ENCODE data around the gene EXOC2.
A peak's percentile ranks its signal among the peaks of the same experiment; 100 is the strongest.

EXOC2 gene

DNA sequence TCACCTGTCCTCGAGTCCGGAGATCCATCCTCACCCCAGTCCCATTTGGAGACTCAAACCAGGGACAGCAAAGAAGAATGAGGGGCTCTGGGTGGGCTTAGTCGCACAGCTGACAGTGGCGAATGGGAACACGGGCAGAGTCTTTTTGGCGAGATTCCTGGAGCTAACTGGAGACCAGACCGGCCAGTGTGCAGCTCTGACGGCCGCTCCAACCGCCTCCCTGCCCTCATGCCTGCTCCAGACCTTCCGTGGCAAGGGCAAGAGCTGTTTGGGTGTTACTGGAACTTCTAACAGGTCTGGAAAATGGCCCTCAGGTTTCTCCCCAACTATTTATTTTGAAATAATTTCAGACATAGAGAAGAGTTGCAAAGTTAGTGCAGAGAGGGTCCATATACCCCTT, 225.8 kb downstream of the EXOC2 start:
- Mint-ChIP-seq H3K9me3 (no peaks in the 10 kb centered on the region), H3K27ac (ENCODE audit: low read depth) (no peak overlapping the region), H3K4me1 (peaks cover 17% of the 10 kb centered on the region), H3K4me3 (no peak overlapping the region), H3K36me3 (ENCODE audit: insufficient read depth) (peaks cover 2% of the 10 kb centered on the region), H3K27me3 (peaks cover 55% of the 10 kb centered on the region)
- no peak for DNase-seq (ENCODE audit: low spot score in 2 of 2)
- ATAC-seq (replicated peaks; ENCODE audit: extremely low read depth, poor library complexity, severe bottlenecking): no peak

DNA sequence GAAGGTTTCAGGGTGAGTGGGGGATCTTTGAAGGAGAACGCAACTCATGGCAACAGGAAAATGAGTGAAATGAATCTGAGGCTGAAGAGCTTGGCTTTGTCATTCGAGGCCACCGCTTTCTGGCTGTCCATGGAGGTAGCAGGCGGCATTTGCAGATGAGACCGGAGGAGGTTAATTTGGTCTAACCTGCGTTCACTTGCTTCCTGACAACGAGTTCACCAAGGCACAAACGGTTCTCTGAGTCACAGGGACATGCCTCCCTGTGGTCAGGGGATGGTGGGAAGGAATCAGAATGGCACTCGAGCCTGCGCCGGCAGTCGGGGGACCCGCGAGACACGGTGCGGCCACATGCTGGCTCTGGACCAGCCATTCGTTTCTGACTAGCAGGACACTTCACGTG, 226.4 kb downstream of the EXOC2 start:
- Mint-ChIP-seq H3K4me3 (no peak overlapping the region), H3K4me1 (peaks cover 17% of the 10 kb centered on the region), H3K27ac (ENCODE audit: low read depth) (no peak overlapping the region), H3K9me3 (no peaks in the 10 kb centered on the region), H3K27me3 (peaks cover 55% of the 10 kb centered on the region), H3K36me3 (ENCODE audit: insufficient read depth) (peaks cover 2% of the 10 kb centered on the region)
- ATAC-seq (replicated peaks; ENCODE audit: extremely low read depth, poor library complexity, severe bottlenecking): no peak
- DNase-seq (ENCODE audit: low spot score in 2 of 2): no peak

DNA sequence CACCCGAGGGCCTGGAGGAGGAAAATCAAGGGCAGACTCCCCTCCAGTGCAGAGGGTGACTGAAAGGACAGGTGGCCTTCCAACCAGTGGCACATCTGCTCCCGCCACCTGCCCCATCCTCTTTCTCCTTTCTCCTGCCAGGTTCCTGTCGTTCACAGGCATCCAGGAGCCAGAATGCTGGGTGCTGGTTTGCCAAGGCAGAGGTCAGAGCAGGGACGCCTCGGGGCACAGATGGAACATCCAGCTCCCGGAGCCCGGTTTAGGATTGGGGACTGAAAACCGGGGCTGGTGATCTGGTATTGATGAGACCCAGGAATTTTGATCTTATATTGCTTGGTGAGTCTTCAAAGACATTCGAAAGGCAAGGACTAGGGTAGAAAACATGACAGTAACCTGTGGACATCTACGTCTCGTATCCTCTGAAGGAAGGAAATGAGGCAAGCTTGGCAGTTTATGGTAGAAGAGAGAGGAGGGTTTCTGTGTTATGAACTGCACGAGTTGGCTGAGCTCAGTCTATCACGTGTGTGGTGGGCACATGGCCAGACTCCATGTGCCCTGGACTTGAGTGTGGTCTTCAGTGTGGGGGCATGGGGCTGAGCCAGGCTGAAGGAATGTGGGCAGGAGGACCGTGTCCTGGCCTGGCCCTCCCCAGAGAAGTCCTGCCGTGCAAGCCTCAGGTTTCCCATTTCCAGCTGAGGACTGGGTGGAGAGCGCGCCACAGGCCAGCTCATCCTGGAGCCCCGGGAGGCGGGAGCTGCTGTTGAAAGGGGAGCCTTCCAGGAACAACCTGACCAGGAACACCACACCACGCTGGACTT, 227.2 kb downstream of the EXOC2 start:
- H3K4me3 Mint-ChIP-seq: no peak overlapping the region
- peaks cover 17% of the 10 kb centered on the region for H3K4me1 Mint-ChIP-seq
- H3K36me3 Mint-ChIP-seq (ENCODE audit: insufficient read depth): peaks cover 2% of the 10 kb centered on the region
- H3K27me3 Mint-ChIP-seq: peaks cover 55% of the 10 kb centered on the region
- no peak for ATAC-seq (replicated peaks; ENCODE audit: extremely low read depth, poor library complexity, severe bottlenecking)
- H3K27ac Mint-ChIP-seq (ENCODE audit: low read depth): no peak overlapping the region
- H3K9me3 Mint-ChIP-seq: no peaks in the 10 kb centered on the region
- DNase-seq (ENCODE audit: low spot score in 2 of 2): no peak

DNA sequence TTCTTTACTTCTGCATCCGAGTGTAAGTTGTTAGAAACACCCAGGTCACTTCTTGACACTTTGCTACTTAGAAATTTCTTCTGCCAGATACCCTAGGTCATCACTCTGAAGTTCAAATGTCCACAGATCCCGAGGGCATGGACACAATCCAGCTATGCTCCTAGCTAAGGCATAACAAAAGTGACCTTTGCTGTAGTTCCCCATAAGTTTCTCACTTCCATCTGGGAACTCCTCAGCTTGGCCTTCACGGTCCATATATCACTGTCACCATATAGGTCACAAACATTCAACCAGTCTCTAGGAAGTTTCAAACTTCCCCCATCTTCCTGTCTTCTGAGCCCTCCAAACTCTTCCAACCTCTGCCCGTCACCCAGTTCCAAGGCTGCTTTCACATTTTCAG, 236.1 kb downstream of the EXOC2 start:
- Mint-ChIP-seq H3K4me1 (no peaks in the 10 kb centered on the region), H3K4me3 (no peak overlapping the region), H3K27ac (ENCODE audit: low read depth) (no peak overlapping the region), H3K27me3 (no peaks in the 10 kb centered on the region), H3K36me3 (ENCODE audit: insufficient read depth) (no peaks in the 10 kb centered on the region), H3K9me3 (no peaks in the 10 kb centered on the region)
- ATAC-seq (replicated peaks; ENCODE audit: extremely low read depth, poor library complexity, severe bottlenecking) (no peak), DNase-seq (ENCODE audit: low spot score in 2 of 2) (no peak)

DNA sequence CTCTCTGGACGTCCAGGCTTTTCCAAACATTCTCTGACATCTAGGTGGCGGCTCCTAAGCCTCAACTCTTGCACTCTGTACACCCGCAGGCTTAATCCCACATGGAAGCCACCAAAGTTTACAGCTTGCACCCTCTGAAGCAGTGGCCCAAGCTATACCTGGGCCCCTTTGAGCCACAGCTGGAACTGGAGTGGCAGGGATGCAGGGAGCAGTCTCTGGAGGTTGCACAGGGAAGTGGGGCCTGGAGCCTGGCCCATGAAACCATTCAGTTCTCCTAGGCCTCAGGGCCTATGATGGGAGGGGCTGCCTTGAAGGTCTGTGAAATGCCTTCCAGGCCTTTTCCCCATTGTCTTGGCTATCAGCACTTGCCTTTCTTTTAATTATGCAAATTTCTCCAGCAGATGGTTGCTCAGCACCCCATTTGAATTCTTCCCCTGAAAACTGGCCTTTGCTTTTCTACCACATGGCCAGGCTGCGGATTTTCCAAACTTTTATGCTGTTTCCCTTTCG, 236.5 kb downstream of the EXOC2 start:
- no peak overlapping the region for H3K4me3 Mint-ChIP-seq
- ATAC-seq (replicated peaks; ENCODE audit: extremely low read depth, poor library complexity, severe bottlenecking) (no peak), DNase-seq (ENCODE audit: low spot score in 2 of 2) (no peak)
- H3K27ac Mint-ChIP-seq (ENCODE audit: low read depth): no peak overlapping the region
- H3K36me3 Mint-ChIP-seq (ENCODE audit: insufficient read depth): no peaks in the 10 kb centered on the region
- no peaks in the 10 kb centered on the region for H3K4me1 Mint-ChIP-seq
- H3K9me3 Mint-ChIP-seq: no peaks in the 10 kb centered on the region
- no peaks in the 10 kb centered on the region for H3K27me3 Mint-ChIP-seq

DNA sequence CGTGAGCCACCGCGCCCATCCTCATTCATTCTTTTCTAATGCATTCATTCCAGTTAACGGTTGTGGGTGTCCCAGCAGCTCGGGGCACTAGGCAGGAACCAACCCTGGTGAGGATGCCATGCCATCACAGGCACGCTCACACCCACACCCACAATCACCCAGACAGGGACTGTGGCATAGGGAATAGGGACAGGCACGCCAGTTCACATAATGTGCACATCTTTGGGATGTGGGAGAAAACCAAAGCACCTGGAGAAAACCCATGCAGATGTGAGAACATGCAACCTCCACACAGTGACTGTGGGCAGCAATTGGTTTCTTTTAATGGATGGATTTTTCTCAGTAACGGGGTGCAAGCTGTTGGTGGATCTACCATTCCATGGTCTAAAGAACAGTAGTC, 237.1 kb downstream of the EXOC2 start:
- H3K4me3 Mint-ChIP-seq: no peak overlapping the region
- H3K9me3 Mint-ChIP-seq: no peaks in the 10 kb centered on the region
- DNase-seq (ENCODE audit: low spot score in 2 of 2): no peak
- no peaks in the 10 kb centered on the region for H3K36me3 Mint-ChIP-seq (ENCODE audit: insufficient read depth)
- ATAC-seq (replicated peaks; ENCODE audit: extremely low read depth, poor library complexity, severe bottlenecking): no peak
- H3K27me3 Mint-ChIP-seq: no peaks in the 10 kb centered on the region
- H3K27ac Mint-ChIP-seq (ENCODE audit: low read depth): no peak overlapping the region
- no peaks in the 10 kb centered on the region for H3K4me1 Mint-ChIP-seq

DNA sequence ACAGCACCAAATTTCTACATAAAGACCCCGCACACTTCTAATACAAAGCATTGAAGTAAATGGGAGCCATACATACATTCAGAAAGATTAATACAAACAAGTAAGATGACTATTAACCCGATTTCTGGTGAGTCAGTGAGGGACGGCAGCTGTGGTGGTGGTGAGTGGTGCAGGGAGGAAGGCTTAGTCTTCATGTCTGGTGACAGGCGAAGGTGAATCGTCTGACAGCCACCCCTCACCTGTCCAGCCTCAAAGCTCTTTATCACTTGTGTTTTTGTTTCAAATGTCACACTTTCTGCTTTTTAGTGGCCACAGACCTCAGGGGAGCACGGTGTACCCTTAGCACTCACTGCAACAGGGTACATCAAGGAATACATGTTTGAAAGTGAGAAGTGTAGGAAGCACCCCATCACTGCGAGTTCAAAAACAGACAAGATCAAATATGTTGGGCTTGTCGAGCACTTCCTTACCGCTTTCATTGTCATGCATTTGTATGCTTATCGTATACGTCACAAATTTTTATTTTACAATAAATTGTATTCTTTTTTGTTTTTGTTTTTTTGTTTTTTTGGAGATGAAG, 237.8 kb downstream of the EXOC2 start:
- Mint-ChIP-seq H3K9me3 (no peaks in the 10 kb centered on the region), H3K36me3 (ENCODE audit: insufficient read depth) (no peaks in the 10 kb centered on the region), H3K27me3 (no peaks in the 10 kb centered on the region), H3K27ac (ENCODE audit: low read depth) (no peak overlapping the region), H3K4me3 (no peak overlapping the region), H3K4me1 (no peaks in the 10 kb centered on the region)
- DNase-seq (ENCODE audit: low spot score in 2 of 2) (no peak), ATAC-seq (replicated peaks; ENCODE audit: extremely low read depth, poor library complexity, severe bottlenecking) (peak; percentile 28)

DNA sequence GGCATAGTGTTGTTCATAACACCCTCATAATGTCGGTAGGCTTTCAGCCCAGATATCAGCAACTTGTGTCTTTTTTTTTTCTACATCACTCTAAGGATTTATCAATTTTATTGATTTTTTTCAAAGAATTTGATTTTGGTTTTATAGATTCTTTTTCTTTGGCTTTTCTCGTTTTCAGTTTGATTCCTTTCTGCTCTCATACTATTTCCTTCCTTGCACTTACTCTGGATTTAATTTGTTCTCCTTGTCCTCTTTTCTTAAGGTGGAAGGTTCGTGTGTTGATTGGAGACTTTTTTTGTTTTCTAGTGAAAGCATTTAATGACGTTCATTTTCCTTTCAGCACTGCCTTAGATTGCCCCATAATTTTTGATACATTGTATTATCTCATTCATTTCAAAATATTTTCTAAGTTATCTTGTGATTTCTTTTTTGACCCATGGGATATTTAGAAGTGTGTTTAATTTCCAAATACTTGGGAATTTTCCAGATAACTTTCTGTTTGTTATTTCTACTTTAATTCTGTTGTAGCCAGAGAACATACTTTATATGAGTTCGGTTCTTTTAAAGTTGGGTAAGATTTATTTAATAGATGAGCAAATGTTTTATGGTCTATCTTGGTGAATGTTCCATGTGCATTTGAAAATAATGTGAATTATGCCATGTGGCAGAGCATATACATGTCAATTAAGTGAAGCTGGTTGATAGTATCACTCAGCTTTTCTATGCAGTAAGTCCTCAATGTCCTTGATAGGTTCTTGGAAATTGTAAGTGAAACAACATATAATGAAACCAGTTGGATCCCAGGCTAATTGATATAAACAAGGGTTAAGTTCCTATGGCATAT, 238.6 kb downstream of the EXOC2 start:
- H3K27me3 Mint-ChIP-seq: no peaks in the 10 kb centered on the region
- no peak overlapping the region for H3K4me3 Mint-ChIP-seq
- H3K36me3 Mint-ChIP-seq (ENCODE audit: insufficient read depth): no peaks in the 10 kb centered on the region
- H3K9me3 Mint-ChIP-seq: no peaks in the 10 kb centered on the region
- H3K27ac Mint-ChIP-seq (ENCODE audit: low read depth): no peak overlapping the region
- no peak for DNase-seq (ENCODE audit: low spot score in 2 of 2)
- H3K4me1 Mint-ChIP-seq: no peaks in the 10 kb centered on the region
- ATAC-seq (replicated peaks; ENCODE audit: extremely low read depth, poor library complexity, severe bottlenecking): no peak

DNA sequence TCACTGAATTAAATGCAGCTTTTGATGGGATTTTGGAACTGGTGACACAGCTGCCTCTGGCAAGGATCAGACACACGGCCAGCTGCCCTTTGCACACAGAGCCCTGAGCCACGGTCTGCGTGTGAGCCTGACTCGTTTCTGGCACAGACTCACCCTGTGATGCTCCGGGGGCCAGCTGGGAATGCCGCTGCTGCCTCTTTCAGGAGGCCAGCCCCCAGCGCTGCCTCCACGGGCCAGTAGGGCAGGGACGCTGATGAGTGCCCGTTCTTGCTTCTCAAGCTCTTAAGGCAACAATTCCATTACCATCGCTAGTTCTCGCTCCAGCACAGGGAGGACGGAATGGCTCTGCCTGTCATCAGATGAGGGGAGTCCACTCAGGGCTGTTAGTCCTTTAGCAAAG, 239.8 kb downstream of the EXOC2 start:
- DNase-seq (ENCODE audit: low spot score in 2 of 2) (no peak), ATAC-seq (replicated peaks; ENCODE audit: extremely low read depth, poor library complexity, severe bottlenecking) (no peak)
- no peaks in the 10 kb centered on the region for H3K9me3 Mint-ChIP-seq
- H3K27me3 Mint-ChIP-seq: no peaks in the 10 kb centered on the region
- peaks cover under 1% of the 10 kb centered on the region for H3K4me1 Mint-ChIP-seq
- H3K36me3 Mint-ChIP-seq (ENCODE audit: insufficient read depth): no peaks in the 10 kb centered on the region
- no peak overlapping the region for H3K27ac Mint-ChIP-seq (ENCODE audit: low read depth)
- H3K4me3 Mint-ChIP-seq: no peak overlapping the region

DNA sequence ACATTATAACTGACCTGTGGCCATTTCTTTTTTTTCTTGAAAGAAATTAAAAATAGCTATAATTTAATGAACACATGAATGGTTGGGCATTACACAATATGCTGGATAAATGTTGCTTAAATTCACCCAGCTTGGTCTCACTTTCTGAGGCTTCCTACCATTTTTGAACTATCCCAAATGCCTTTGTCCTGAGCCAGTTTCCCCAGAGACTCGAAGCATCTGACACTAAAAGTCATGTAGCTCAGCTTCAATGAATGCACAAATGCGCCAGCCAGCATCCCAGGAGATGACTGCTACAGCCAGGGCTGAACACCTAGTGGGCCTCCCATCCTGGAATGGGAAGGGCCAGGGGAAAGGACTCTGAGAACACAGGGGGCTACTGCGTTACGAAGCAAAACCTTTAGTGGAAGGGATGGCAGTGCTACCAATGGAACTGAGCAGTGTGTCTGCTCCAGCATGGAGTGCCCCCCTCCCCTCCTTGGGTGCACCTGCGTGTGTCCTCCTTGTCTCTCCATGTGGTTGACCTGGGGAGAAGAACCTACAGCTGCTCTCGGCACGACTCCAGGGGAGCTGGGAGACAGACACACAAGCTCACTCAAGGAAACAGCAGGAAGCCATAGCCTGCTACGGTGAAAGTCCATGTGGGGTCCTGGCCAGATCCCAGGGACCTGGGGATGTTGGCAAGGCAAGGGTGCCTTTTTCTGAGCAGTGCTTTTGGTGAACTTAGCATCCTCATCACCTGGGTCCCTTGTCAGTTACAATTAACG, 240.5 kb downstream of the EXOC2 start:
- Mint-ChIP-seq H3K27ac (ENCODE audit: low read depth) (no peak overlapping the region), H3K4me3 (no peak overlapping the region)

DNA sequence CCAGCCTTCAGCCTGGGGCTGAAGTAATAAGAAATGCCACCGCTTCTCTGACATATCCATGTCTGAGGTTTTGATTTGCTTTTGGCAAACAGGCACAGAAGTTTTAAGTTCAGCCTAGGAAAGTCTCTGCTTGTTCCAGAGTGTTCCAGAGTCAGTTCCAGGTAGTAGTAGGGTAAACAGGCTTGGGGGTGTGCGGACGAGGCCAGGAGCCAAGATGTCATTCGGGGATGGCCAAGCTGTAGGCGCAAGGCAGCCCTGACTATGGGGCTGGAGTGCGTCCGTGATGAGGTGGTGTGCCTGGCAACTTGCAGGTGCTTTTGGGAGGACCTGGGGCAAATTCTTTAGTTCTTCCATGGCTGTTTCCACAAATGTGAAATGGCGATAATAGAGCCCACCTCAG, 241.1 kb downstream of the EXOC2 start:
- no peaks in the 10 kb centered on the region for H3K27me3 Mint-ChIP-seq
- ATAC-seq (replicated peaks; ENCODE audit: extremely low read depth, poor library complexity, severe bottlenecking) (no peak), DNase-seq (ENCODE audit: low spot score in 2 of 2) (no peak)

More for the DNA sequence above, 240.5 kb downstream of the EXOC2 start:
- H3K4me1 Mint-ChIP-seq: peaks cover 8% of the 10 kb centered on the region
- no peaks in the 10 kb centered on the region for H3K9me3 Mint-ChIP-seq
- no peaks in the 10 kb centered on the region for H3K36me3 Mint-ChIP-seq (ENCODE audit: insufficient read depth)
- DNase-seq (ENCODE audit: low spot score in 2 of 2): no peak
- no peak for ATAC-seq (replicated peaks; ENCODE audit: extremely low read depth, poor library complexity, severe bottlenecking)
- no peaks in the 10 kb centered on the region for H3K27me3 Mint-ChIP-seq

DNA sequence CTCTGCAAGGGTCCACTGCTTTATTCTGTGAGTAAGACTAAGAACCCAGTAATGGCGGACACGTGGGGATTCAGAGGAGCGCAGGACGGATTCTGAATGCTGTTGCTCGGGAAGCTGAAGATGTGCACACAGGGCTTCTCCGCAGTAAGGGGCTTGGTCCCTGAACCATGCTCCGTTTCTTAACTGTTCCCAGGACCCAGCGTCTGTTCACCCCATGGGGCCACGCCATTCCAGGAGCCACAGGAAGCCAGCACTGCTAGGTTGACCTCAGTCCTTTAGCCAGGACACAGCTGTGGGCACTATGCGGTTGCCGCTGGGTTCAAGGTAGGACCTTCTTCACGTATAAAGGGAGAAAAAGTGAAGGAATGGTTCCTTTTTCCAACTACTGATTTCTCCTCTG, 241.6 kb downstream of the EXOC2 start:
- Mint-ChIP-seq H3K27me3 (no peaks in the 10 kb centered on the region), H3K9me3 (no peaks in the 10 kb centered on the region), H3K4me1 (peaks cover 14% of the 10 kb centered on the region), H3K4me3 (no peak overlapping the region), H3K27ac (ENCODE audit: low read depth) (no peak overlapping the region), H3K36me3 (ENCODE audit: insufficient read depth) (peaks cover 2% of the 10 kb centered on the region)
- no peak for ATAC-seq (replicated peaks; ENCODE audit: extremely low read depth, poor library complexity, severe bottlenecking)
- no peak for DNase-seq (ENCODE audit: low spot score in 2 of 2)

More for the DNA sequence above, 241.1 kb downstream of the EXOC2 start:
- peaks cover 9% of the 10 kb centered on the region for H3K4me1 Mint-ChIP-seq
- no peak overlapping the region for H3K4me3 Mint-ChIP-seq
- no peaks in the 10 kb centered on the region for H3K36me3 Mint-ChIP-seq (ENCODE audit: insufficient read depth)
- H3K9me3 Mint-ChIP-seq: no peaks in the 10 kb centered on the region
- no peak overlapping the region for H3K27ac Mint-ChIP-seq (ENCODE audit: low read depth)

Measured in central memory CD8-positive, alpha-beta T cell (primary cell).